Stimulated activated CD4-positive, alpha-beta T cell treated with anti-CD3 and anti-CD28 coated beads, Interleukin-4, amount 100 ng/mL, for 4 hours (primary cell): ENCODE results near the gene CD300LG.
A peak's percentile ranks its signal among the peaks of the same experiment; 100 is the strongest.
"Not testable (repeated sequence)": the region's sequence is repeated elsewhere in the genome, so short reads cannot be mapped to it uniquely, and the experiment has no call there.

ENCODE experiments used
- DNase-seq, 2 experiments: peaks; one replicate each; pipeline ENCODE4 v3.0.0-alpha.2; 2020

The CD300LG gene

DNA sequence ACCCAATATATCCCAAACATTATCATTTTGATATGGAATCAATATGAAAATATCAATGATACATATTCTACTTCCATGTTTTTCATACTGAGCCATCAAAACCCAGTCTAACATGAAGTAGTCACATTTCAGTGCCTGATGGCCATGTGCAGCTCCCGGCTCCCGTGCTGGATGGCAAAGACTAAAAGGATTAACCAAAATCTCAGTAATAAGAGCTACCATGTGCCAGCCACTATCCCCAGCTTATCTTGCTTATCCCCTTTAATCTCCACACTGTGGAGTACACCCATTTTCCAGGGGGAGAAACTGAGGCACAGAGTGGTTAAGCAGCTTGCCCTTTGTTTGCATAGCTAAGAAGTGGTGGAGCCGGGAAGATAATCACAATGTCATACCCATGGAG is 9.2 kb downstream of the CD300LG start:
- DNase-seq = no peak

DNA sequence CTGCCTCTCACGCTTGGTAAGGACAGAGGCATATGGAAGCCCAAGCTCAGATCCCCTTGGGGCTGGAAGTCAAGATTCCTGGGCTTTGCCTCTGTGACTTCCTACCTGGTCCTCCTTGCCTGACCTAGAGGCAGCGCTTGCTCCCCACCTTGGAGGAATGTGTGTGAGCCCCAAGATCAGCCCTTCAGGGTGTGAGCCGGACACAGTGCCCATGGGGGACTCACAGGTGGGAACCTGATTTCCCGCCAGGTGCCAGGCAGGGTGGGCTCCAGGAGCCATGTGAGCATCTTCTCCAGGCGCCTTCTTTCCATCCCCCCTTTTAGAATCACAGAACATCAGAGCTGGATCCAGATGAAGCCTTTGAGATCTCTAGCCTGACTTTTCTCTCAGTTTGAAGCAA is 10.2 kb downstream of the CD300LG start:
- DNase-seq = no peak

DNA sequence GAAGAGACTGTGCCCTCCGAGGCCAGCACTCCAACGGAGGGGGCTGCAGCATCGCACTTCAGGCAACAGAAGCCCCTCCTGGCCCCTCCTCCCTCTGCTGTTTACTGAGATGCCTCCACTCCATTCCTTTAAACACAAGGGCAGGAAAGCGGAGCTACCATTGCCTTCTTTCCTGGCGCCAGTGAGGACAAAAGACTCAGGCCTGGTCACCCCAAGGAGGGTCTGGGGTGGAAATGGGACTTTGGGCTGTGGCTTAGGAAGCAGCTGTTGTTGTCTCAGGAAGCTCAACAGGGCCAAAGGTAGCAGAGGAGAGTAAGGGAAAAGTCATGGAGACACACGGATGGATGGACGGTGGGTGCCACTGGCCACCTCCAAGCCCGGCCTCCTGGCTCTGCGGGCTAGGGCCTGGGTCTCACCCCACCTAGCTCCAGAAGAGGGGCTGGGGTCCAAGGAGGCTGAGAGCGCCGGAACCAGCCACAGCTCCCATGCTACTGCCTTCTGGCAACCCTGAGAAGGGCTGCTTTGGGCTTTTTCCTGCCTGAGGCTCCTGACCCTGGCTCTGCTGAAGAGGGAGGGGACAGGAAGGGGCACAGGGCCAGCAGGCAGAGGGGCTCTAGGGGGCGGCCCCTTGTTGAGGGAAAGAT is 11.1 kb downstream of the CD300LG start:
- DNase-seq = no peak

DNA sequence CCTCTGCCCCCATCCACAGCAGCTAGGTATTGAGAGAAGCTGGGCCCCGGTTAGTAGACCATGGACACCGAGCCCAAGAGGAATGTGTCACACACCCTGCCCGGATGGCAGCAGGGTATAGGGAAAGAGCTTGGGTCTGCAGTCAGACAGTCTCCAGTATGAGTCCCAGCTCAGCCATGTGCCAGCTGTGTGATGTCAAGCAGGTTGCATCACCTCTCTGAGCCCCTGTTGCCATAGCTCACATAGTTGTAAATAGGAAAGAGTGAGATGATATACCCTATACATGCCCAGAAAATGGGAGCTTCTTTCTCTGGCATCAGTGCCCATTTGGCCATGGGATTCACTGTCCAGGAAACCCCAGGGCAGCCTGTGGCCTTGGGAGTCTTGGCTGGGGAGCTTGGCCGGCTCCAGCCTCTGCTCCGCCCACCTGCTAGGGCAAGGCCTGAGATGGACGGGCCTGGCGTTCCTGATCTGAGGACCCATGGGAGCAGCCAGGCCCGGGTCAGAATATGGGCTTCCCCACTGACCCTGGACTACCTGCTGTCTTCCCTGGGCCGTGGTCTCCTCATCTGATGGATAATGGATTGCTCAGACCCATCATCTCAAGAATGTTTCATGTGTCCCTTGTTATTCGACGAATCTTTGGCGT is 13.2 kb downstream of the CD300LG start:
- DNase-seq = no peak

DNA sequence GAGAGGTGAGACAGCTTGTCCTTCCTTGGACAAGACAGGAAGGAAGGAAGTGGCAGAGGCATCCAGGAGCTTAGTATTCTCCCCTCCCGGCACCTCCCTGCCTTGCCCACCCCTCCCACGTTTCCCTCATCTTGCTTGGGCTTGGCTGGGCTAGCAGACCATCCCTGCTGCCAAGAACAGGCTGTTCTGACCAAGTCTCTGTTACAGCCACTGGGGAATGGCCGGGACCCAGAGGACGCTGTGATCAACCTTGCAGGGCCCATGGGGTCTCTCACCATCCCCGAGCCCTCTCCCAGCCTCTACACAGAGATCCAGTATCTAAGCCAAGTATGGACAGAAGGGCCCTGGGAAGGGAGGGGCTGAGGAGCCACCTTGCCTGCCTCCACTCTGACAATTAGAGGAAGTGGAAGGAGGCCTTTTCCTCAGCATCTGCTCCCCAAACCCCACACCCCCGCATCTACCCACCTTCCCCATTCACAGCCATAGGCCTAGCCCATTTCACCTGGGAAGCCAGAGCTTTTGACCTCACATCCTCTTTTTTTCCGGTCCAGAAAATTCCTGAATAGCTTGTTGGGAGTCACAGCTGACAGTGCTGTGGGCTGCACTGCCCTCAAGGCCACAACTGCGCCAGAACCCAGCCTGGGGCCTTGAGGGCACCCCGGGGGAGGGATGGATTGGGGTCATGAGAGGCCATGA is 14.1 kb downstream of the CD300LG start:
- DNase-seq = no peak

DNA sequence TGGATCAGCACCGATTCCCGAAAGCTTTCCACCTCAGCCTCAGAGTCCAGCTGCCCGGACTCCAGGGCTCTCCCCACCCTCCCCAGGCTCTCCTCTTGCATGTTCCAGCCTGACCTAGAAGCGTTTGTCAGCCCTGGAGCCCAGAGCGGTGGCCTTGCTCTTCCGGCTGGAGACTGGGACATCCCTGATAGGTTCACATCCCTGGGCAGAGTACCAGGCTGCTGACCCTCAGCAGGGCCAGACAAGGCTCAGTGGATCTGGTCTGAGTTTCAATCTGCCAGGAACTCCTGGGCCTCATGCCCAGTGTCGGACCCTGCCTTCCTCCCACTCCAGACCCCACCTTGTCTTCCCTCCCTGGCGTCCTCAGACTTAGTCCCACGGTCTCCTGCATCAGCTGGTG is 15.0 kb downstream of the CD300LG start:
- DNase-seq = no peak

DNA sequence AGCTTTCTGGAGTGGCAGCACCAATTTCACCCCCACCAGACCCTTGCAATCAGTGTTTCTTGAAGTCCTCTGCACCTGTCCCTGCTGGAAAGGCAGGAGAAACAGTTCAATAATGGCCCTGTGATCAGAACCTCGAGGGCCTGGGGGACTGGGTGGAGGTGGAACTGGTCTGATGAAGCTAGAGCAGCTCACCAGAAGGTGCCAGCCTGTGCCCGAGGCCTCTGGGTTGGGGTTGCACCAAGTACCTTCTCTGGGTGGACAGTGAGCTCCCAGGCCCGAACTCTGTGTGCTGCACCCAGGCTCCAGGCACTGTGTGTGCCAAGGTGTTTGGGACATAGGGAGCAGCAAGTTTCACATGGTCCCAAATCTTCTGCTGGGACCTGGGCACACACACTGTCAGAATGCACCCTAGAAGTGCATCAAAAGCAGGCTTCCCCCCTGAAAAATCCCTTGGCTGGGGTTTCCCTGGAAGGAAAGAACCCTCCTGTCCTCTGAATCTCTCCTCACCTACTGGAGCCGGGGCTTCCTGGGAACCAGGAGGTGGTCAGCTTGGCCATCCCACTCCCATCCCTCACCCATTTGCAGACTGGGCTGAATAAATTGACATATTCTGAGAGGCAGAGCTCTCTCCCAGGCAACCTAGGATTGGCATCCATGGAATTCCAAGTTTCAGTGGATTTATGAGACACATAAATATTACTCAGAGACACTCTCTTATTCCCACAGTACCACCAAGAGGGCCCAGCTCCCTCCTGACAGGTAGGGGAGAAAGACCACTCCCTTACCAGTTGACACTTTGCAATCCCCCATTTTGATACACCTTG is 17.4 kb downstream of the CD300LG start:
- no peak for DNase-seq

DNA sequence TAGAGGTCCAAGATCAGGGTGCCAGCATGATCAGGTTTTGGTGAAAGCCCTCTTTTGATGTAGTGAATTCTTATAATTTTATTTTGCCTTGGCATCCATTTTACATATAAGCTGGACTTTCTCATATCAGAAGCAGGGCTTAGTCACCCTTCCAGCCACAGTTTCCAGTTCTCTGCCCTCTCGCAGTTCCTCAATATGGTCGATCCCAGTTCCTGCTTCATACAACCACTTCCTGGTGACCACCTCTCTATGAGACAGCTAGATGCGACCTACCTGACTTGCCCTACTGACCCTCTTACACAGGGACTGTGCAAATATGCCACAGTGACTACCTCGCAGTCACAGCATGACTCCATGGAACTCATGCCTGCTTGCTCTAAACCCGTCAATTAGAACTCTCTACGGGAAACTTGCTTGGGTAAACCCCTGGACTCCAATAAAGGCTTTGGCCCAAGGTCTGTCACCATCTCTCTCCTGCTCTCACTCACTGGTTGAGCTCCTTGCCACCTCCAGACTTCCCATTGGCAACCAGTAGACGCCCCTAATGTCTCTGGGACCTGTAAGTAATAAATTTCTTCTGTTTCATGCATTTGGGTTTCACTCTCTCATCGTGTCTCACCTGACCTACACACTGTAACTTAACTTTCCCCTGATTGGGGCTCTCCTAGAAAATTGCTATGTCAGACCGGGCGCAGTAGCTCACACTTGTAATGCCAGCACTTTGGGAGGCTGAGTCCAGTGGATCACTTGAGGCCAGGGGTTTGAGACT is 21.4 kb downstream of the CD300LG start:
- DNase-seq = no peak

DNA sequence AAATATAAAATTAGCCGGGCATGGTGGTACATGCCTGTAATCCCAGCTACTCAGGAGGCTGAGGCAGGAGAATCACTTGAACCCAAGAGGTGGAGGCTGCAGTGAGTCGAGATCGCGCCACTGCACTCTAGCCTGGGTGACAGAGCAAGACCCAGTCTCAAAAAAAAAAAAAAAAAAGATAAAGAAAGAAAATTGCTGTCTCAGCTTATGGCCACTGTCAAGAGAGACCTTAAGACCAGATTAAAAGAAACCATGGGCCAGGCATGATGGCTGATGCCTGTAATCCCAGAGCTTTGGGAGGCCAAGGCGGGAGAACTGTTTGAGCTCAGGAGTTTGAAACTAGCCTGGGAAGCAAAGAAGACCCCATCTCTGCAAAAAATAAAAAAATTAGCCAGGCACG is 22.1 kb downstream of the CD300LG start:
- DNase-seq = not testable (repeated sequence)

DNA sequence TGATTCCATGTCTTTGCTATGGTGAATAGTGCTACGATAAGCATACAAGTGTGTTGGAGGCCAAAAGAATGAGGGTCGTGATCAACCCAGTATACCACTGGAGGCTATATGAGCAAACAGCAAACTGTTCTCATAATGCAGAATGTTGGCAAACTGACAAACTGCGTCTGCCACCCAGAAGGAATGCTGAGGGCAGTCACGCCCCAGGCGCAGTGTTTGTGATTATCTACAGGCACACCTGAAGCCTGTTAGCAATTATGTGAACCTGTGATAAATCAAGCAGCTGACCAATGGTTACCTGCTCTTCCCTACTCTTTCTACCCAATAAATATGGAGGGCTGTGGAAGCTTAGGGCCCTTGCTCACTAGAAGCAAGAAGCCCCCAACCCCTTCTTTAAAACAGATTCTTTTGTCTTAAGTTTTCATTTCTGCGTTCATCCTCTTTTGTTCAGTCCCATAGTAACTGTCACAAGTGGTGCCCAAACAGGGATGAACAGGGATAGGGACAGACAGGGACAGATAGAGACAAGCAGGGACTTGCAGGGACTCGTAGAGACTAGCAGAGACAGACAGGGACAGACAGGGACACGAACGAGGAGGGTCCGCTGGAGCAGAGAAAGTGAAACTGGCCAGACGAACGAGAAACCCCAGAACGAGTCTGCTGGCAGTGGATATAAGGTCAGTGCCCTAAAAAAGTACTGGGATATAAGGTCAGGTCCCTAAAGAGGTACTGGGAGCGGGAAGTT is 25.1 kb downstream of the CD300LG start:
- DNase-seq = no peak

DNA sequence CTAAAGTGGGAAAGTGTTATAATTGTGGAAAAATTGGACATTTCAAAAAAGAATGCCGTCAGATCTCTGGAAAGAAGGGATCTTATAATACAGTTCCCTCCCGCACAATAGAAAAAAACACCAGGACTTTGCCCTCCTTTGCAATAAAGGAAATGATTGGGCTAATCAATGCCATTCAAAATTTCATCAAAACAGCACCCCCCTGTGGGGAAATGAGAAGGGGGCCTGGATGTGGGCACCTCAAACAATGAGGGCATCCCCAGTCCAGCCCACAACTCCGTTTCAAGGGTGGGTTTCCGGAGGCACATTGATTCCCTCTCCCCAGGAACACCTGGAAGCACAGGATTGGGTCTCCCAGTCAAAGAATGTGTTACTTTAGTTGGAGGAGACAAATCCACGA is 26.1 kb downstream of the CD300LG start:
- DNase-seq = no peak

DNA sequence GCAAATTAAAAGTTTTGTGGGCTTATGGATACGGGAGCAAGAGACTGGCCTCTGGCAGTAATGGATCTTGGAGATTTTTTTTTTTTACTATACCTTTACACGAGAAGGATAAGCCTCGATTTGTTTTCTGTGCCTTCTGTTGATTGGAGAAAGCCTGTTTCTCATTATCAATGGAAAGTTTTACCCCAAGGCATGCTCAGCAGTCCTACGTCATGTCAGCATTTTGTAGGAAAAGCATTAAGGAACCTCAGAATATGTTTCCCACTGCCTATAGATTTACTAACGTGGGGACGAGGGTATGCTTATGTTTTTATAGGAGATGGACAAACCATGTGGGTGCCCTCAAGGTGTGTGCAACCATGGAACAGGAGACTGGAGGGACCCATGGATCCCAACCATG is 26.8 kb downstream of the CD300LG start:
- no peak for DNase-seq

DNA sequence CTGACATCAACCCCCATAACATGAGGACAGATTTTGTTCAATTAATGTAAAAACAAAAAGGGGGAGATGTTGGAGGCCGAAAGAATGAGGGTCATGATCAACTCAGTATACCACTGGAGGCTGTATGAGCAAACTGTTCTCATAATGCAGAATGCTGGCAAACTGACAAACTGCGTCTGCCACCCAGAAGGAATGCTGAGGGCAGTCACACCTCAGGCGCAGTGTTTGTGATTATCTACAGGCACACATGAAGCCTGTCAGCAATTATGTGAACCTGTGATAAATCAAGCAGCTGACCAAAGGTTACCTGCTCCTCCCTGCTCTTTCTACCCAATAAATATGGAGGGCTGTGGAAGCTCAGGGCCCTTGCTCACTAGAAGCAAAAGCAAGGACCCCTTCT is 27.3 kb downstream of the CD300LG start:
- no peak for DNase-seq

DNA sequence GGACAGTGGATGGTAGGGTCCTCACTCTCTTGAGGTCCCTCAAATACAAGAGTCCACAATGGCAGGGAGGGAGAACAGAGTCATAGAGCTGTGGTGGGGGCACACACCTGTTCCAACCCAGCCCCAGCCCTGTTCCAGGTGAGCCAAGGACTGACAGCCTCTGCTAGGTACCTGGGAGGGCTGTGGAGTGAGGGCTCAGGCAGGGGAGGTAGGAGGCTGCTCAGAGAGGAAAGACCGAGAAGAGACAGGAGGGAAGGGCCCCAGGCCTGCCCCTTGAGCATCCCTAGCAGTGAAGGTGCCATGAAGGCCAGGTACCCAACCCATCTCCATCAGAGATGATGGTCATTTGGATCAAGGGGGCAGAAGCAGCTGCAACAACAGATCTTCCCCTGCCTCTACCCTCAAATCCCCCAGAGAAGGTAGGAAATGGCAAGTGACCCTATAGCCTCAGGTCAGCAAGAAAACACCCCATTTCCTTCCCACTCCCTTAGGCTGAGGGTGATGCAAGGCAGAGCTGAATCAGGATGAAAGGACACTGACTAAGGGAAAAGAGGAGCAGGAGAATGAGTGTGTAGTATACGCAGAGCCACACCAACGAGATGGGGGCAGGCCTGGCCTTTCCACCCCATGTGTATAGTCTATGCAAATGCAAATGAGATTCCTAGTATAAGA is 28.6 kb downstream of the CD300LG start:
- DNase-seq = no peak

DNA sequence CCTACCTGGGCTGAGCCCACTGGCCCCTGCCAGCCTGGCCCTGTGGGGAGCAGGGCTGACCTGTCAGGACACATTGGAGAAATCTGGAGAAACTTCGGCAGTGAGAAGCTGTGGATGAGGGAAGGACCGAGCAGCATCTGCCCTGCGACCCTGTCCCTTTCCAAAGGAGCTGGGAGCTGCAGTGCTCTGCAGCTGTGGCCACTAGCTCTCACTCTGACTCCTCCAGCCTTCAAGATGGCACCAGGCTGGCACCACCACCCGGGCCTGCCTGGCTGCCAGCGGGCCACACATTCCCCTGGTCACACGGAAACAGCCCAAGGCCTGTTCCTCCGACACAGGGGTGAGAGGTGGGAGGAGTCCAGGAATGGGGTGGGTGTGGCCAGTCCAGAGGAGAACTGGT is 30.1 kb downstream of the CD300LG start:
- no peak for DNase-seq

DNA sequence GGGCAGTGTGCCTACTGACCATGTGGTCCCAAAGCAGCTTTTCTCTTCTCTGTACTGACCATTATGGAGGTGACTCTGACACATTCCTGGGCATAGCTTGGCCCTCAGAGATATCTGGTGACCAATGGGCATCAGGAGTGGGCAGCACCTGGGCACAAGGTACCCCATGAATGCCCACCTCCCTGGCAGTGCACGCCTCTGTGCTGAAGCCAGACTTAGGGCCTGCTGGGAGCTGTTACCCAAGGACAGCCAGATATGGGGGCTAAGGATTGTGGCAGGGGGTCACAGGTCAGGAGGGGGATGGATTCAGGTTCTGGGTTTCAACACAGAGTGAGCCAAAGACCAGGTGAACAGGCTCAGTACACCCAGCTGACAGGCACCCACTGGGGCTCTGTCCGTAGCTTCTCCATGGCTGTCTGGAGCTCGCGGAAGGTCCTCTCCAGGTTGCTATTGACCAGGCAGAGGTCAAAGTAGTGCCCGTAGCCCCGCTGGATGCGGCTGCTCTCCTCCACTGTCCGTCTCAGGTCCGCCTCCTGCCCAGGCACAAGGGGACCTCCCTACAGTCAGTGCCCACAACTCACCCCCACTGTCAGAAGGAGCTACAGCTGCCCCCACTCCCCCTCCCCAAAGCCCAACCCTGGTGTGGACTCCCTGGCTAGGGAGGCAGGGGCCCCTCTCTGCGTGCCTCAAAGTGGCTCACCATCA is 30.6 kb downstream of the CD300LG start:
- DNase-seq = no peak

DNA sequence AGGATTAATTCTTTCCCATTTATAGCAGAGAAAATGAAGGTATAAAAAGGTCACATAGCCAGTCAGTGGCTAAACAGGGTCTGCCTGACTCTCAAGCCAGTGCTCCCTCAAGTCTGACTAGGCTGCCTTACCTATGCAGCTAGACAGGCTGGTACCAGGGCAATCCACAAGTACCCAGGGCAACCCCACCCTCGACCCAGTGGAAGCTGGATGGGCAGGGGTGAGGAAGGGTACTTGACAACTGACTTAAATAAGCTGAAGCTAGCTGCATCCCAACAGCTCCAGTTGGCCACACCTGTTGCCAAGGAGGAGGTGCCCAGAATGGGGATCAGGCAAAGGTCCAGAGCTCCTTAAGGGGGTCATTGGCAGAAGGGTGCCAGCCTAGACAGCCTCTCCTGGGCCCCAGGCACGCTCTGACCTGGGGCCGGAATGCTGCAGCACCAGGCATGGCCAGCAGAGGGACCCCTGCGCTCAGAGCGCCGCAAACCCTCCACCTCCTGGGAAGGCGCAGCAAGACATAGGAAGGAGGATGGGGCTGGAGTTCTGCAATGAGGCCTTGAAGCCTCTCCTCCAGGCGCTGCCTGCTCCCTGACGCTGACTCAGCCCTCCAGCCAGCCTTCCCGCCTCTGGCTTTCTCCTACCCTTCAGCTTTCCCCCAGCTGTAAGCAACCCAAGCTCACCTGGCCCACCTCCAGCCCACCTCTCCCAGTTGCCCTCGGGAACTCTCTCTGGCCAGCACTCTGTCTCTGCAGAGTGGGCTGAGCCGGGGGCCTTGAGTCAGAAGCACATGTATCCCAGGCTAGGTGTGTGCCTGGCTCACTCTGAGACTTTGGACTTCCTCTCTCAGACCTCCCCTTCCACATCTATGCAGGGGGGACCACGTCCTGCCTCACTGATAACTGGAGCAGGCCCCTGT is 31.5 kb downstream of the CD300LG start:
- DNase-seq = peak; percentile 51 to 71

DNA sequence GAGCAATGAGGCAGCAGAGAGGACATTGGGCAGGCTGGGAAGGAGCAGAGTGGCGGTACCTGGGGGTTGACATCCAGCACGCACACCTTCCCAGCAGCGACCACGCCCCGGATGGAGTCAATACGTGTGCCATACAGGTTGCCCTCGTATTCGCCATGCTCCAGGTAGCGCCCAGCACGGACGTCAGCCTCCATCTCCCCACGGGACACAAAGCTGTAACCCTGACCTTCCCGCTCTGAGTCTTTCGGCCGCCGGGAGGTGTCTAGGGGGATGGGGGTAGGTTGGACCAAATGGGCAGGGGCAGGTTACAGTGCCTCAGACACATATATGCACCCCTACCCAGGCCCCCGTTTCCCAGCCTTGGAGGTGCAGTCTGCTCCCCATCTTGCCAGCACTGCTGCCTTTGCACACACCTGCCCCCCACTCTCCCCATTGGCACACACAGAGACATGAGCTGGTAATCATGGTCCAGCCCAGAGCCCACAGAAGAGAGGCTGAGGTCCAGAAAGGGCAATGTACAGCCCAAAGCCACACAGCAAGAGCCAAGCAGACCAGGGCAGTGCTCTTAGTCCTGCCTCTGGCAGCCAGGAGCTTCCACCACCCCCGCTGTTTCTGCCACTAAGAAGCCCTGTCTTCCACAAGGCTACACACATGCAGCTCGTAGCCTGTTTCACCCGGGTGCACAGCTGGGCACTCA is 32.9 kb downstream of the CD300LG start:
- no peak for DNase-seq

DNA sequence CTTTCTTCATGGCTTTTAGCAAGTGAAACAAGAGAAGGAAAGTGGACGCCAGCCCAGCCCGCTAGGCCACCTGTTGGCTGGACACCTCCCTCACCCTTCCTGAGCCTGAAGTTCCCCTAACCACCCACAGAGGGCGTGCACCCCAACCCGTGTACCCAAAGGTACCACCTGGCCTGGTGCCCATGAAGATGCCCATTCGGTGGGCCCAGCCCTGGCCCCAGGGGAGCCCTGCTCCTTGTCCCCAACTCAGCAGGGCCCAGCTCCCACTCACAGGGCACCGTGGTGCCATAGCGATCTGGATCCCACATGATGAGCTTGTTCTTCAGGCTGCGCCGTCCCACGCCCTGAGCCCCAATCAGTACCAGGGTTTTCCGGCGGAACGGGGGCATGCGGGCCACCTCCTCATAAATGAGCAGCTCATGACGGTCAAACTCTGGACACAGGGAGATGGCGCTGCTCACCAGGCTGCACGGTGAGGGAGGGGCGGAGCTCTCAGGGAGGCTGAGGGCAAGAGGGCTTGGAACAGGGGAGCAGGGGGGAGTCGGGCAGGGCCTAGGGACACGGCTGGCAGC is 33.5 kb downstream of the CD300LG start:
- DNase-seq = peak; percentile 13 to 32
